Trophoblast cell (in vitro differentiated cells and primary cell): ENCODE measurements around the gene CTCF. TPM values are rescaled to one million over a fixed set of nuclear protein-coding genes. Genes with fewer than 3 reads are reported as not detected.
"Not testable (repeated sequence)": the region's sequence is repeated elsewhere in the genome, so short reads cannot be mapped to it uniquely, and the experiment has no call there.

ENCODE experiments used
- DNase-seq, 2 donors: peaks; one replicate each; pipeline ENCODE4 v3.0.0-alpha.2; 2016
- H2AFZ ChIP-seq: 2 replicates; pipeline ENCODE4 v1.6.1; 2013; ENCODE audit warnings: low read length, moderate library complexity, mild to moderate bottlenecking; ENCODE audit not compliant: insufficient read depth, poor library complexity
- H2AK5ac ChIP-seq: 2 replicates; pipeline ENCODE4 v1.6.1; 2013; ENCODE audit warnings: mild to moderate bottlenecking, low read length
- H2BK120ac ChIP-seq: 2 replicates; pipeline ENCODE4 v1.6.1; 2013; ENCODE audit warnings: low read length, mild to moderate bottlenecking, moderate library complexity; ENCODE audit not compliant: insufficient read depth, poor library complexity
- H2BK12ac ChIP-seq: 2 replicates; pipeline ENCODE4 v1.6.1; 2013; ENCODE audit warnings: mild to moderate bottlenecking, low read length, moderate library complexity
- H2BK5ac ChIP-seq: 2 replicates; pipeline ENCODE4 v1.6.1; 2013; ENCODE audit warnings: low read length, low read depth, moderate library complexity, mild to moderate bottlenecking; ENCODE audit not compliant: poor library complexity
- H3K14ac ChIP-seq: 2 replicates; pipeline ENCODE4 v1.6.1; 2013; ENCODE audit warnings: mild to moderate bottlenecking, low read length
- H3K18ac ChIP-seq: 2 replicates; pipeline ENCODE4 v1.6.1; 2013; ENCODE audit warnings: mild to moderate bottlenecking, low read length
- H3K23ac ChIP-seq: 2 replicates; pipeline ENCODE4 v1.6.1; 2013; ENCODE audit warnings: low read length
- H3K27ac ChIP-seq: 2 replicates; pipeline ENCODE4 v1.5.1; 2013; ENCODE audit warnings: low read depth, mild to moderate bottlenecking, inconsistent platforms, low read length, moderate library complexity
- H3K27me3 ChIP-seq: 2 replicates; pipeline ENCODE4 v1.6.1; 2013; ENCODE audit warnings: inconsistent platforms, mild to moderate bottlenecking, low read length, moderate library complexity; ENCODE audit not compliant: insufficient read depth
- H3K36me3 ChIP-seq, 2 experiments: 1 replicate in 1 of 2; 2 replicates in 1 of 2; pipeline ENCODE4 v1.6.1; 2013; ENCODE audit warnings: low read length in 2 of 2, mild to moderate bottlenecking in 2 of 2, moderate library complexity in 1 of 2; ENCODE audit not compliant: insufficient read depth in 2 of 2, control insufficient read depth in 1 of 2
- H3K4ac ChIP-seq: 2 replicates; pipeline ENCODE4 v1.6.1; 2013; ENCODE audit warnings: low read depth, mild to moderate bottlenecking, low read length, moderate library complexity
- H3K4me1 ChIP-seq, 2 experiments: 1 replicate in 1 of 2; 2 replicates in 1 of 2; pipeline ENCODE4 v1.6.1; 2013; ENCODE audit warnings: low read length in 2 of 2, mild to moderate bottlenecking in 2 of 2, moderate library complexity in 1 of 2; ENCODE audit not compliant: insufficient read depth in 2 of 2, control insufficient read depth in 1 of 2
- H3K4me2 ChIP-seq: 2 replicates; pipeline ENCODE4 v1.6.1; 2013; ENCODE audit warnings: inconsistent platforms, mild to moderate bottlenecking, low read length, moderate library complexity
- H3K4me3 ChIP-seq: 2 replicates; pipeline ENCODE4 v1.5.1; 2013; ENCODE audit warnings: mild to moderate bottlenecking, low read depth, low read length, inconsistent platforms
- H3K79me1 ChIP-seq: one replicate; pipeline ENCODE4 v1.6.1; 2013; ENCODE audit warnings: low read length
- H3K79me2 ChIP-seq: 2 replicates; pipeline ENCODE4 v1.6.1; 2013; ENCODE audit warnings: low read length, mild to moderate bottlenecking; ENCODE audit not compliant: control insufficient read depth, insufficient read depth, poor library complexity
- H3K9ac ChIP-seq: 2 replicates; pipeline ENCODE4 v1.6.1; 2013; ENCODE audit warnings: mild to moderate bottlenecking, low read length
- H3K9me3 ChIP-seq: 2 replicates; pipeline ENCODE4 v1.6.1; 2013; ENCODE audit warnings: low read depth, mild to moderate bottlenecking, control low read depth, inconsistent platforms, low read length; ENCODE audit not compliant: insufficient read depth
- H4K12ac ChIP-seq: 2 replicates; pipeline ENCODE4 v1.6.1; 2013; ENCODE audit warnings: low read depth, mild to moderate bottlenecking, low read length, moderate library complexity
- H4K8ac ChIP-seq: 2 replicates; pipeline ENCODE4 v1.6.1; 2013; ENCODE audit warnings: low read depth, mild to moderate bottlenecking, low read length, moderate library complexity
- H4K91ac ChIP-seq: one replicate; pipeline ENCODE4 v1.6.1; 2013; ENCODE audit warnings: low read depth, mild to moderate bottlenecking, low read length, moderate library complexity
- WGBS: extraction: QIAGEN DNeasy Blood & Tissue Kit; methylation state at CpG from one replicate; pipeline ENCODE4 v1.1.7; 2013; ENCODE audit warnings: missing lambda C conversion rate; ENCODE audit not compliant: insufficient read length, insufficient coverage; ENCODE audit errors: extremely low coverage; 5-methylcytosine and 5-hydroxymethylcytosine counted together
- polyA plus RNA-seq: library from polyadenylated mRNA; stranded (reverse); fragments of 200-250 nt; gene quantifications from 2 replicates; pipeline ENCODE4 v1.2.3, GENCODE V29; 2013

Gene CTCF, protein sequence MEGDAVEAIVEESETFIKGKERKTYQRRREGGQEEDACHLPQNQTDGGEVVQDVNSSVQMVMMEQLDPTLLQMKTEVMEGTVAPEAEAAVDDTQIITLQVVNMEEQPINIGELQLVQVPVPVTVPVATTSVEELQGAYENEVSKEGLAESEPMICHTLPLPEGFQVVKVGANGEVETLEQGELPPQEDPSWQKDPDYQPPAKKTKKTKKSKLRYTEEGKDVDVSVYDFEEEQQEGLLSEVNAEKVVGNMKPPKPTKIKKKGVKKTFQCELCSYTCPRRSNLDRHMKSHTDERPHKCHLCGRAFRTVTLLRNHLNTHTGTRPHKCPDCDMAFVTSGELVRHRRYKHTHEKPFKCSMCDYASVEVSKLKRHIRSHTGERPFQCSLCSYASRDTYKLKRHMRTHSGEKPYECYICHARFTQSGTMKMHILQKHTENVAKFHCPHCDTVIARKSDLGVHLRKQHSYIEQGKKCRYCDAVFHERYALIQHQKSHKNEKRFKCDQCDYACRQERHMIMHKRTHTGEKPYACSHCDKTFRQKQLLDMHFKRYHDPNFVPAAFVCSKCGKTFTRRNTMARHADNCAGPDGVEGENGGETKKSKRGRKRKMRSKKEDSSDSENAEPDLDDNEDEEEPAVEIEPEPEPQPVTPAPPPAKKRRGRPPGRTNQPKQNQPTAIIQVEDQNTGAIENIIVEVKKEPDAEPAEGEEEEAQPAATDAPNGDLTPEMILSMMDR
- polyA plus RNA-seq, result 35.2 and 36.0 TPM in 2 replicates

DNA sequence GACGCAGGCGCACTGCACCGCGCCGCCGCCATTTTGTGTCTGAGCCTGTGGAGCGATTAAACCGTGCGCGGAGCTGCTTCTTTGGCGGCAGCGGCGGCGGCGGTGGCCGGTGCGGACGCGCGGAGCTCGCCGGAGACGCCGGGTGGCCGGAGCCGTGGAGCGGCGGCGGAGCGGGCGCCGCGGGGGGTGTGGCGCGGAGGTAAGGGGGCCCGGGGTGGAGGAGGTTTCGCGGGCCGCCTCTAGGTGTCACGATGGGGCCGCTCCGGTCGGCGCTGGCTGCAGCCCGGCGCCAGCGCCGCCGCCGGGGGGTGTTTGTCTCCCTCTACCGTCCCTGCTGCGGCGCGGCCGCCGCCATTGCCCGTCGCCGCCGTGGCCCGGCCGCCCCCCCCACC lies at the start of gene CTCF:
Gene CTCF (plus strand): TSS at position 1 of the 392 bp plus-strand sequence. CDS start 48,307 bp downstream, outside the sequence.
- DNase-seq, result peak; percentile 69 to 77
- no peaks in the 10 kb centered on the region for H3K36me3 ChIP-seq
- peak within 1 kb of the TSS; percentile 100 for H3K14ac ChIP-seq
- H3K9me3 ChIP-seq, result no peaks in the 10 kb centered on the region
- peak within 1 kb of the TSS; percentile 100 for H3K27ac ChIP-seq
- peak within 1 kb of the TSS; percentile 99 for H3K4ac ChIP-seq
- no peaks in the 10 kb centered on the region for H3K27me3 ChIP-seq
- H3K79me1 ChIP-seq, result peaks cover 13% of the 10 kb centered on the region
- H2BK12ac ChIP-seq, result peak within 1 kb of the TSS; percentile 90
- peak within 1 kb of the TSS; percentile 99 for H3K18ac ChIP-seq
- peak within 1 kb of the TSS; percentile 100 for H4K12ac ChIP-seq
- H3K23ac ChIP-seq, result no peak within 1 kb of the TSS
- peak within 1 kb of the TSS; percentile 77 for H3K4me2 ChIP-seq
- peak within 1 kb of the TSS; percentile 99 for H3K9ac ChIP-seq
- peak within 1 kb of the TSS; percentile 99 for H4K91ac ChIP-seq
- H2AFZ ChIP-seq, result peak within 1 kb of the TSS; percentile 99
- peak within 1 kb of the TSS; percentile 99 for H4K8ac ChIP-seq
- peak within 1 kb of the TSS; percentile 100 for H2BK5ac ChIP-seq
- peak within 1 kb of the TSS; percentile 49 for H2AK5ac ChIP-seq
- H3K4me1 ChIP-seq, result peaks cover 0 to 4% of the 10 kb centered on the region in 2 experiments
- H3K79me2 ChIP-seq, result peaks cover 27% of the 10 kb centered on the region
- peak within 1 kb of the TSS; percentile 91 for H2BK120ac ChIP-seq
- H3K4me3 ChIP-seq, result peak within 1 kb of the TSS; percentile 100
- whole genome bisulfite sequencing, result no CpG with 5 or more reads among the region's 62 CpGs

DNA sequence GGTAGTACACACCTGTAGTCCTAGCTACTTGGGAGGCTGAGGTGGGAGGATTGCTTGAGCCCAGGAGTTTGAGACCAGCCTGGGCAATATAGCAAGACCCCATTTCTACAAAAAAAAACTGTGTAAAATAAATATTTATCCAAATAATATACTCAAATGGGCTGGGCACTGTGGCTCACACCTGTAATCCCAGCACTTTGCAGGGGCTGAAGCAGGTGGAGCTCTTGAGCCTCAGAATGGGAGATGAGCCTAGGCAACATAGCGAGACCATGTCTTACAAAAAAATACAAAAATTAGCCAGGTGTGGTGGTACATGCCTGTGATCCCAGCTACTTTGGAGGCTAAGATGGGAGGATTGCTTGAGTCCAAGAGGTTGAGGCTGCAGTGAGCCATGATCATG lies 48.4 kb upstream of the CTCF start:
- not testable (repeated sequence) for H4K91ac ChIP-seq, H3K27me3 ChIP-seq, DNase-seq, H3K79me1 ChIP-seq, H3K14ac ChIP-seq, H3K27ac ChIP-seq, H3K4me1 ChIP-seq, H3K79me2 ChIP-seq, H3K9ac ChIP-seq, H2AFZ ChIP-seq, H4K12ac ChIP-seq, H3K4me2 ChIP-seq, H2AK5ac ChIP-seq, H2BK12ac ChIP-seq, H3K18ac ChIP-seq, H3K36me3 ChIP-seq, H3K9me3 ChIP-seq, H3K4ac ChIP-seq, H3K23ac ChIP-seq, H3K4me3 ChIP-seq, H2BK120ac ChIP-seq, H4K8ac ChIP-seq, H2BK5ac ChIP-seq
- no CpG with 5 or more reads among the region's 1 CpG for WGBS

DNA sequence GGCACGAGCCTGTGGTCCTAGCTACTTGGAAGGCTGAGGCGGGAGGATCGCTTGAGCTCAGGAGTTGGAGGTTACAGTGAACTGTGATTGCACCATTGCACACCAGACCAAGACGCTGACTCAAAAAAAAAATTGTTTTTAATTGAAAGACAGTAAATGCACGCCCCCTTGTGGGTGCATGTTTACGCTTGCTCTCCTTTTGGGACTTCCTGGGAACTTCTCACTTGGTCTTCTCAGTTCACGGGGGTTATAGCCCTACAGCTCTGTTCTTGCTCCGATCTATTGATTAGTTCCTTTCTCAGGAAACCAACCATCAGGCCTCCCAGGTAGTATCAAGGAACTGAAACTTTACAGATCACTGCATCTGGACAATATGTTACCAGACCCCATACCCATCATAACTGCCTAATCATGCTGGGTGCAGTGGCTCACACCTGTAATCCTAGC lies 47.9 kb upstream of the CTCF start:
- Histone ChIP-seq H3K4me2 (no peak overlapping the region), H2BK120ac (no peak overlapping the region), H3K36me3 (no peaks in the 10 kb centered on the region), H4K12ac (no peak overlapping the region), H2BK5ac (no peak overlapping the region), H3K9ac (no peak overlapping the region), H4K8ac (no peak overlapping the region), H3K27ac (no peak overlapping the region), H3K18ac (no peak overlapping the region), H3K27me3 (no peaks in the 10 kb centered on the region), H2AFZ (no peak overlapping the region), H3K4me1 (peaks cover 4% of the 10 kb centered on the region in 2 experiments), H4K91ac (no peak overlapping the region), H2BK12ac (no peak overlapping the region), H3K4ac (no peak overlapping the region), H3K23ac (no peak overlapping the region), H3K79me1 (no peaks in the 10 kb centered on the region), H3K79me2 (no peaks in the 10 kb centered on the region), H3K4me3 (no peak overlapping the region), H3K14ac (no peak overlapping the region), H3K9me3 (no peaks in the 10 kb centered on the region), H2AK5ac (no peak overlapping the region)
- DNase-seq, result peak; percentile 89 to 96
- no CpG with 5 or more reads among the region's 8 CpGs for WGBS

DNA sequence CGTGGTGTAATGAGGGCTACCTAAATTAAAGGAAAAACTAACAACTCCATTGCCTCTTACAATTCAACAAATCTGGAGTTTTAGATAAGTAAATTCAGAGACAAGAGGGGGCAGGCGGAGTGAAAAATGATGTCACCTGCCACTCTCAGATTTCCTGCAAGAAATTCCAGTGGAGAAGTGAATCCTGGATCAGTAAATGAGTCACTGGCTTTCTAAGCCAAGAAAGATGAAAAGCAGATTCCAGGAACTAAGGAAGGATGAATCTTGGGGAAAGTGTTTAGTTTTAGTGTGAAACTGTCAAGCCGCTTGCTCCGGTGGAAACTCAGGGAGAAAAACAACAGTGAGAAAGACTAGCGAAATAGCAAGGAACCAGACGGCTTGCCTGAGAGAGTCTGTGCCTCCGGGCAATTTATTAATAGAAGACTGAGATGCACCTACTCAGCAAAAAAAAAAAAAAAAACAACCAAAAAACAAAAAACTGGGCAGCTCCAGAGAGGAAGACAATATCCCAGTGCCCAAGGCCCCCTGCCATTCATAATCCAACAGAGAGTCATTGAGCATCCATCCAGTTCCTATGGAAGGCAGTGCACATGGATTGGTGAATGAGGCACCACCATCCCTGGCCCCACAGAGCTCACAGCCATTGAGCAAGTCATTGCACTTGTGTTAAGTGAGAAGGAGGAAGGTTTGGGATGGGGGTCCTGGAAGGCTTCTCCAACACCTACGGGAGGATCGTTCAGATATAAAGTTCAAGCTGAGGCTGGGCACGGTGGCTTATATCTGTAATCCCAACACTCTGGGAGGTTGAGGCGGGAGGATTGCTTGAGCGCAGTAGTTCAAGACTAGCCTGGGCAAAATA lies 45.8 kb upstream of the CTCF start:
- Histone ChIP-seq H3K23ac (no peak overlapping the region), H2AFZ (no peak overlapping the region), H2AK5ac (no peak overlapping the region), H2BK12ac (no peak overlapping the region), H3K4me2 (no peak overlapping the region), H4K91ac (no peak overlapping the region), H3K36me3 (no peaks in the 10 kb centered on the region), H3K18ac (no peak overlapping the region), H3K79me1 (peaks cover 2% of the 10 kb centered on the region), H2BK5ac (no peak overlapping the region), H3K14ac (no peak overlapping the region), H3K4me1 (peaks cover 4% of the 10 kb centered on the region in 2 experiments), H3K4me3 (no peak overlapping the region), H3K27ac (no peak overlapping the region), H2BK120ac (no peak overlapping the region), H3K79me2 (no peaks in the 10 kb centered on the region), H3K4ac (no peak overlapping the region), H3K9me3 (no peaks in the 10 kb centered on the region), H3K9ac (no peak overlapping the region), H3K27me3 (no peaks in the 10 kb centered on the region), H4K12ac (no peak overlapping the region), H4K8ac (no peak overlapping the region)
- no CpG with 5 or more reads among the region's 12 CpGs for WGBS
- peak in 1 of 2 donors; percentile 20 for DNase-seq
